Osteoblast (primary cell): Measurements from ENCODE around the gene MYORG. TPM values are rescaled to one million over a fixed set of nuclear protein-coding genes. Genes with fewer than 3 reads are reported as not detected.
"Not testable (repeated sequence)": the region's sequence is repeated elsewhere in the genome, so short reads cannot be mapped to it uniquely, and the experiment has no call there.

Source experiments
- DNase-seq: peaks from one replicate; pipeline ENCODE4 v3.0.0; 2011; ENCODE audit warnings: low spot score, mixed read lengths; ENCODE audit not compliant: insufficient read length; ENCODE audit errors: missing footprints
- H2AFZ ChIP-seq: 2 replicates; pipeline ENCODE4 v1.6.0; 2011; ENCODE audit warnings: mild to moderate bottlenecking, low read length
- H3K27ac ChIP-seq: 2 replicates; pipeline ENCODE4 v1.5.1; 2011; ENCODE audit warnings: mild to moderate bottlenecking, low read depth, low read length, moderate library complexity
- H3K27me3 ChIP-seq: 2 replicates; pipeline ENCODE4 v1.6.0; 2012; ENCODE audit warnings: mild to moderate bottlenecking, control low read depth, inconsistent platforms, low read length, moderate library complexity; ENCODE audit not compliant: insufficient read depth
- H3K36me3 ChIP-seq: 2 replicates; pipeline ENCODE4 v1.5.1; 2011; ENCODE audit warnings: mild to moderate bottlenecking, low read length, control low read depth, moderate library complexity; ENCODE audit not compliant: insufficient read depth
- H3K4me1 ChIP-seq: 2 replicates; pipeline ENCODE4 v1.5.1; 2011; ENCODE audit warnings: mild to moderate bottlenecking, low read length, control low read depth, moderate library complexity; ENCODE audit not compliant: insufficient read depth
- H3K4me2 ChIP-seq: 2 replicates; pipeline ENCODE4 v1.6.0; 2011; ENCODE audit warnings: mild to moderate bottlenecking, low read length; ENCODE audit not compliant: insufficient read depth
- H3K4me3 ChIP-seq: fragments of 200-600 bp; sonication (generic); 3 replicates; pipeline ENCODE4 v1.5.1; 2012; ENCODE audit warnings: mild to moderate bottlenecking, low read length, inconsistent platforms; ENCODE audit not compliant: insufficient read depth
- H3K79me2 ChIP-seq: 2 replicates; pipeline ENCODE4 v1.6.0; 2012; ENCODE audit warnings: mild to moderate bottlenecking, low read length, control low read depth, inconsistent platforms; ENCODE audit not compliant: insufficient read depth
- H3K9me3 ChIP-seq: 2 replicates; pipeline ENCODE4 v1.5.1; 2011; ENCODE audit warnings: low read depth, low read length, control low read depth
- H4K20me1 ChIP-seq: 2 replicates; pipeline ENCODE4 v1.6.0; 2012; ENCODE audit warnings: mild to moderate bottlenecking, low read length, control low read depth; ENCODE audit not compliant: insufficient read depth
- CTCF ChIP-seq: IDR thresholded peaks from 2 replicates; pipeline ENCODE4 v1.5.1; 2011; ENCODE audit warnings: mild to moderate bottlenecking, low read depth, low read length, moderate library complexity; ENCODE audit errors: extremely low read depth
- total RNA-seq: library from RNA; depleted of rRNA; stranded (reverse); fragments of >200 nt; gene quantifications from 2 replicates; pipeline ENCODE4 v1.2.3, GENCODE V29; 2012

MYORG gene
- total RNA-seq, 1 donor = 0.36 TPM

GRCh38 chr9:34362614-34363214, 14.0 kb downstream of the MYORG start:
- DNase-seq = peak; percentile 35
- Histone ChIP-seq H3K79me2 (no peaks in the 10 kb centered on the region), H2AFZ (no peak overlapping the region), H3K4me3 (no peak overlapping the region), H3K4me2 (no peak overlapping the region), H3K27ac (no peak overlapping the region), H4K20me1 (no peaks in the 10 kb centered on the region), H3K36me3 (no peaks in the 10 kb centered on the region), H3K9me3 (no peaks in the 10 kb centered on the region), H3K27me3 (no peaks in the 10 kb centered on the region), H3K4me1 (no peaks in the 10 kb centered on the region)
- no peak for TF ChIP-seq CTCF

- not testable (repeated sequence) for H3K4me3 ChIP-seq, H3K36me3 ChIP-seq, H4K20me1 ChIP-seq, H2AFZ ChIP-seq, H3K4me1 ChIP-seq, H3K9me3 ChIP-seq, DNase-seq, H3K79me2 ChIP-seq, H3K4me2 ChIP-seq, H3K27me3 ChIP-seq, H3K27ac ChIP-seq
Observed at GRCh38 chr9:34352957-34353356, 23.7 kb downstream of the MYORG start.

- DNase-seq, H3K27me3 ChIP-seq, H3K9me3 ChIP-seq, H3K36me3 ChIP-seq, H3K4me1 ChIP-seq, H2AFZ ChIP-seq, H4K20me1 ChIP-seq, H3K27ac ChIP-seq, H3K4me2 ChIP-seq, H3K79me2 ChIP-seq, H3K4me3 ChIP-seq: not testable (repeated sequence)
Observed at GRCh38 chr9:34352122-34352652, 24.5 kb downstream of the MYORG start.

GRCh38 chr9:34349324-34349723, 27.4 kb downstream of the MYORG start:
- Histone ChIP-seq H3K27me3 (no peaks in the 10 kb centered on the region), H3K9me3 (no peaks in the 10 kb centered on the region), H3K4me3 (no peak overlapping the region), H2AFZ (no peak overlapping the region), H3K4me2 (no peak overlapping the region), H4K20me1 (peaks cover 3% of the 10 kb centered on the region), H3K4me1 (no peaks in the 10 kb centered on the region), H3K79me2 (no peaks in the 10 kb centered on the region), H3K27ac (no peak overlapping the region), H3K36me3 (no peaks in the 10 kb centered on the region)
- TF ChIP-seq CTCF = no peak
- DNase-seq = no peak

GRCh38 chr9:34347800-34348158, 28.9 kb downstream of the MYORG start:
- Histone ChIP-seq H2AFZ (no peak overlapping the region), H3K27ac (no peak overlapping the region), H4K20me1 (peaks cover 3% of the 10 kb centered on the region), H3K36me3 (peaks cover 8% of the 10 kb centered on the region), H3K27me3 (no peaks in the 10 kb centered on the region), H3K4me2 (no peak overlapping the region), H3K4me3 (no peak overlapping the region), H3K79me2 (no peaks in the 10 kb centered on the region), H3K9me3 (no peaks in the 10 kb centered on the region), H3K4me1 (no peaks in the 10 kb centered on the region)
- DNase-seq = no peak
- TF ChIP-seq CTCF = no peak
